ENCODE measurements around the gene YARS1. TPM values are rescaled to one million over a fixed set of nuclear protein-coding genes. Genes with fewer than 3 reads are reported as not detected.

The YARS1 gene
- 206 and 214 TPM in 2 replicates for total RNA-seq

DNA sequence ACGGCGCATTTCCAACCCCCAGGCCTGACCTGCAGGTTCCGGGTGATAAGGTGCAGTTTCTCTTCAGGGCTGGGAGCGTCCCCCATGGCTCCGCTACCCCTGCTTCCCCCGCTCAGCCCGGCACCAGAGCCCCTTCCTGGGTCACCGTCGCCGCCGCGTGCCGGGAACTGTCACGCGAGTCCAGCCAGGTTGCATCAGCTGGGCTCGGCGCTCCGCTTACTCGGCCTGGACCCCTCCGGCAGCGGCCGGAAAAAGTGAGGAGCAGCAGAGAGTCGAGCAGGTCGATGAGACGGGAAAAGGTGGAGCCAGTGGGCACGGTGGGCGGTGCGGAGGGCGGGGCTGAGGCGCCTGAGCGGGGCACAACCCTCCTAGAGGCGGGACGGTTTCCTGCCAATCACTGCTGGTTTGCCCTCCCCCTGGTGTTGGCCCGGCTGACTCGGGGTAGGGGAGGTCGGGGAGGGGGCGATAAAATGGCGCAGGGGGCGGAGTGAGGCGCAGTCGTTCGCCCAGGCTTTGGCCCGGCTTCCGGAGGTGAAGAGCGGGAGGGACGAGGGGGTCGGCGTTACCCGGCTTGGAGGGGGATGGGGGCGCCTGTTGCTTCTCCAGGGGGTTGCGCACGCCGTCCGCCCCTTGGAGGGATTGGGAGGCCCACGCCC lies at the start of gene YARS1, which contains the start of gene S100PBP:
TSS of gene YARS1 (minus strand) at position 200 of the 656 bp plus-strand sequence. CDS start at position 86, 114 bp downstream.
TSS of gene S100PBP (plus strand) at position 495 of the 656 bp plus-strand sequence. CDS start 8,447 bp downstream, outside the sequence.
- peaks cover 51% of the 10 kb centered on the region for H3K4me1 Mint-ChIP-seq
- H3K4me3 Mint-ChIP-seq = peak within 1 kb of the TSS; percentile 99
- H3K27ac Mint-ChIP-seq = peak within 1 kb of the TSS; percentile 98
- no peaks in the 10 kb centered on the region for H3K27me3 Mint-ChIP-seq
- intact Hi-C loops (cut with micrococcal nuclease) = loop anchor here (1.0 to 5.0 kb wide), 6 partner anchors 16 to 440 kb away; partner anchors contain the start of genes AK2, ZBTB8OS and ZNF362
- DNase-seq = peak; percentile 100
- peaks cover 8% of the 10 kb centered on the region for H3K9me3 Mint-ChIP-seq
- H3K36me3 Mint-ChIP-seq (ENCODE audit: low read depth) = peaks cover 51% of the 10 kb centered on the region

DNA sequence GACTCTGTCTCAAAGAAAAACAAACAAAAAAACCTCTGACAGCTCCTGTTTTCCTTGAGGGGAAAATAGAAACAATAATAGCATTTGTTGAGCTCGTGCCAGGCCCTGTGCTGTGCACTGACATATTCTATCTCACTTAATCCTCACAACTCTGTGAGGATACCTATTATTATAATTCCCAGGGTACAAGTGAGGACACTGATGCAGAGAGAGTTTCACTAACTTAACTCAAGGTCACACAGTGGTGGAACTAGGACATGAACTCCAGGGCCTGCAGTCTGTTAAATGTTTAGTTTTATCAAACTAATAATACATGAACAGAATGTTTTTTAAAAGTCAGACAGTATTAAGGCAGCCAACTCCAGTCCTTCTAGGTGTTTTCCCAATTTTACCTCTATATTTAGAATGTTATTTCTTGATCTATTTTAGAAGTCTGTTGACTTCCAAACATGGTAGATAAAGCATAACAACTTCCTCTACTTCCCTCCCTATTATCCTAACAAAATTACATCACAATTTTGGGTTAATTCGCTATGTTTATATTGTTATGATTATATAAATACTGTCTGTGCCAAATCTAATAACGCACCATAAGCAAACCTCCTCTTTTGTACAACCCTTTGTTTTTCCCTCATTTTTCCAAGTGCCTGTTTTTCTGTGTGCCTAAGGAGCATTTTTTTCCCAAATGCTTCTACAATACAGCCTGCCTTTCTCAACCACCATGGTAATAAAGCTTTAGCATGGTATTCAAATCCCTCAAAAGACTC lies 48.7 kb upstream of the YARS1 start:
- Mint-ChIP-seq H3K36me3 (ENCODE audit: low read depth) (peaks cover 26% of the 10 kb centered on the region), H3K27ac (no peak overlapping the region), H3K27me3 (peaks cover 17% of the 10 kb centered on the region), H3K4me3 (no peak overlapping the region), H3K9me3 (no peaks in the 10 kb centered on the region), H3K4me1 (peaks cover 2% of the 10 kb centered on the region)
- DNase-seq = no peak
- intact Hi-C loops (cut with micrococcal nuclease) = loop anchor here (5.0 kb wide), 1 partner anchor 34 kb away; no protein-coding TSS in a partner anchor

DNA sequence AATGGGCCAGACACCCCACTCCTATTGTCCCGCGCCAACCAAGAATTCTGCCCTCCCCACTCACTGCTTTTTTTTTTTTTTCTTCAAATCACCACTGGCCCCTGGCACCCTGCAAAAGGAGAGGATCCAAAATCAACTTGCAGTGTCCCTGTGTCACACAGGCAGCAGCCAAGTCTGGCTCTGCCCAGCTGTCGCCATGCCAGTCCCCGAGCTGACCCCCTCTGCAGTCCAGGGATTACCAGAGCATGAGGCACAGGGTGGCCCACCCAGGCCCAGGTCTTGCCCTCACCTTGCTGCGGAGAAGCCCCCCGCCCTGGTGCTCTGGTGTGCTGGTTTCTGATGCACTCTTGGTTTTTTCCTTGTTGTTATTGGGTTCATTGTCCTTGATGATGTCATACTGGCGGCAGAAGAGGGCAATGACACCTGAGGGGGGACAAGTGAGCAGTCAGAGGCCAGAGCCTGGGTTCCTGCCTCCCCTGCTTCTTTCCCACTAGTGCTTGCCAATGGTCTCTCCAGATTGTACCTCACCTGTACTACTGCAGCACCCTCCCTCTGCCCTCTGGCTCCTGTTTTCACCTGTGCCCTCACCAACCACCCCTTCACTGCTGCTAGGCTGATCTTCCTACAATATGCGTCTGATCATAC lies 47.3 kb upstream of the YARS1 start:
- intact Hi-C loops (cut with micrococcal nuclease) = loop anchor here (5.0 kb wide), 1 partner anchor 32 kb away; no protein-coding TSS in a partner anchor
- Mint-ChIP-seq H3K4me3 (no peak overlapping the region), H3K4me1 (no peaks in the 10 kb centered on the region), H3K36me3 (ENCODE audit: low read depth) (peaks cover 31% of the 10 kb centered on the region), H3K27me3 (peaks cover 9% of the 10 kb centered on the region), H3K27ac (no peak overlapping the region), H3K9me3 (no peaks in the 10 kb centered on the region)
- DNase-seq = no peak

- intact Hi-C loops (cut with micrococcal nuclease) = no loop called here
- H3K9me3 Mint-ChIP-seq = no peaks in the 10 kb centered on the region
Measured at GRCh38 chr1:32863881-32864245, 46.7 kb upstream of the YARS1 start.

GRCh38 chr1:32863218-32863880 lies 46.2 kb upstream of the YARS1 start:
- Mint-ChIP-seq H3K36me3 (ENCODE audit: low read depth) (peaks cover 34% of the 10 kb centered on the region), H3K4me3 (no peak overlapping the region), H3K4me1 (no peaks in the 10 kb centered on the region), H3K27ac (no peak overlapping the region), H3K9me3 (no peaks in the 10 kb centered on the region), H3K27me3 (no peaks in the 10 kb centered on the region)
- no peak for DNase-seq
- intact Hi-C loops (cut with micrococcal nuclease) = no loop called here

More at GRCh38 chr1:32863881-32864245, 46.7 kb upstream of the YARS1 start:
- H3K36me3 Mint-ChIP-seq (ENCODE audit: low read depth) = peaks cover 31% of the 10 kb centered on the region
- H3K27ac Mint-ChIP-seq = no peak overlapping the region
- no peak for DNase-seq
- H3K4me3 Mint-ChIP-seq = no peak overlapping the region
- H3K4me1 Mint-ChIP-seq = no peaks in the 10 kb centered on the region
- H3K27me3 Mint-ChIP-seq = peaks cover 2% of the 10 kb centered on the region

GRCh38 chr1:32861904-32862695 lies 44.9 kb upstream of the YARS1 start:
- Mint-ChIP-seq H3K4me3 (no peak overlapping the region), H3K27me3 (no peaks in the 10 kb centered on the region), H3K9me3 (no peaks in the 10 kb centered on the region), H3K4me1 (no peaks in the 10 kb centered on the region), H3K27ac (peak overlapping the region; percentile 24), H3K36me3 (ENCODE audit: low read depth) (peaks cover 40% of the 10 kb centered on the region)
- intact Hi-C loops (cut with micrococcal nuclease) = no loop called here
- DNase-seq = no peak

DNA sequence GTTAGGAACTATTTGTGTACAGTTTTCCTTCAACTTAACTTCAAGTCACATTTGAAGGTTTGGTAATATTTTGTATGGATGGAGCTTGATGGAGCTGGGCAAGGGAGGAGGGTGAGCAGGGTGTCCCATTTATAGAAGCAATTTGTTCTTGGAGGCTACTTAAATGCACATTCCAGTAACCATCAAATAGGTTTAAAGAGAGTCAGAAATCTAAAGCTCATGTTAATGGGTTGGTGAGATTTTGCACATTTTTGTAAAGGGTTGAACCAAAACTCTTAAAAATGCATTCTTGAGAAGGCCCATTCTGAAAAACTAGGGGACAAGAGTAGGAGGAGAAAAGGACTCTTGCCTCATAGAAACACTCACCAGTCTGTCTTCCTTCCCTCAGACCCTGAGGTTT lies 43.4 kb upstream of the YARS1 start:
- no peaks in the 10 kb centered on the region for H3K9me3 Mint-ChIP-seq
- intact Hi-C loops (cut with micrococcal nuclease) = no loop called here

GRCh38 chr1:32859915-32860314 lies 42.8 kb upstream of the YARS1 start:
- intact Hi-C loops (cut with micrococcal nuclease) = no loop called here
- no peaks in the 10 kb centered on the region for H3K9me3 Mint-ChIP-seq
- no peak for DNase-seq
- H3K36me3 Mint-ChIP-seq (ENCODE audit: low read depth) = peaks cover 49% of the 10 kb centered on the region
- no peaks in the 10 kb centered on the region for H3K4me1 Mint-ChIP-seq
- no peak overlapping the region for H3K27ac Mint-ChIP-seq
- no peaks in the 10 kb centered on the region for H3K27me3 Mint-ChIP-seq
- no peak overlapping the region for H3K4me3 Mint-ChIP-seq

More for the DNA sequence above, 43.4 kb upstream of the YARS1 start:
- H3K27me3 Mint-ChIP-seq = no peaks in the 10 kb centered on the region
- H3K27ac Mint-ChIP-seq = peak overlapping the region; percentile 53
- no peak for DNase-seq
- H3K4me1 Mint-ChIP-seq = no peaks in the 10 kb centered on the region
- H3K36me3 Mint-ChIP-seq (ENCODE audit: low read depth) = peaks cover 49% of the 10 kb centered on the region
- no peak overlapping the region for H3K4me3 Mint-ChIP-seq

GRCh38 chr1:32858791-32859190 lies 41.6 kb upstream of the YARS1 start:
- no peaks in the 10 kb centered on the region for H3K4me1 Mint-ChIP-seq
- H3K4me3 Mint-ChIP-seq = no peak overlapping the region
- intact Hi-C loops (cut with micrococcal nuclease) = no loop called here
- H3K36me3 Mint-ChIP-seq (ENCODE audit: low read depth) = peaks cover 54% of the 10 kb centered on the region
- no peak for DNase-seq
- H3K27me3 Mint-ChIP-seq = no peaks in the 10 kb centered on the region
- H3K27ac Mint-ChIP-seq = no peak overlapping the region
- no peaks in the 10 kb centered on the region for H3K9me3 Mint-ChIP-seq

- H3K4me1 Mint-ChIP-seq = no peaks in the 10 kb centered on the region
- no peak for DNase-seq
- no peak overlapping the region for H3K27ac Mint-ChIP-seq
- H3K27me3 Mint-ChIP-seq = no peaks in the 10 kb centered on the region
- intact Hi-C loops (cut with micrococcal nuclease) = no loop called here
- H3K36me3 Mint-ChIP-seq (ENCODE audit: low read depth) = peaks cover 55% of the 10 kb centered on the region
- no peak overlapping the region for H3K4me3 Mint-ChIP-seq
- no peaks in the 10 kb centered on the region for H3K9me3 Mint-ChIP-seq
Measured at GRCh38 chr1:32858136-32858535, 41.0 kb upstream of the YARS1 start.

- DNase-seq = no peak
- Mint-ChIP-seq H3K27ac (no peak overlapping the region), H3K27me3 (no peaks in the 10 kb centered on the region), H3K36me3 (ENCODE audit: low read depth) (peaks cover 50% of the 10 kb centered on the region), H3K9me3 (no peaks in the 10 kb centered on the region), H3K4me1 (no peaks in the 10 kb centered on the region), H3K4me3 (no peak overlapping the region)
- intact Hi-C loops (cut with micrococcal nuclease) = no loop called here
Measured at GRCh38 chr1:32855861-32856617, 38.9 kb upstream of the YARS1 start.

- Mint-ChIP-seq H3K36me3 (ENCODE audit: low read depth) (peaks cover 34% of the 10 kb centered on the region), H3K4me3 (no peak overlapping the region), H3K9me3 (no peaks in the 10 kb centered on the region), H3K27ac (no peak overlapping the region), H3K4me1 (peaks cover 2% of the 10 kb centered on the region), H3K27me3 (no peaks in the 10 kb centered on the region)
- intact Hi-C loops (cut with micrococcal nuclease) = no loop called here
- DNase-seq = no peak
Measured at GRCh38 chr1:32848354-32849063, 31.4 kb upstream of the YARS1 start.
